C1 segment of cervical spinal cord (tissue), 14 donors: ENCODE data around the gene CD55.
"Not testable (repeated sequence)": the region's sequence is repeated elsewhere in the genome, so short reads cannot be mapped to it uniquely, and the experiment has no call there.

Experiments used
- DNase-seq, 14 donors: peaks; one replicate each; lab custom pipeline; 2025; lab: John Stamatoyannopoulos, UW

CD55 gene

DNA sequence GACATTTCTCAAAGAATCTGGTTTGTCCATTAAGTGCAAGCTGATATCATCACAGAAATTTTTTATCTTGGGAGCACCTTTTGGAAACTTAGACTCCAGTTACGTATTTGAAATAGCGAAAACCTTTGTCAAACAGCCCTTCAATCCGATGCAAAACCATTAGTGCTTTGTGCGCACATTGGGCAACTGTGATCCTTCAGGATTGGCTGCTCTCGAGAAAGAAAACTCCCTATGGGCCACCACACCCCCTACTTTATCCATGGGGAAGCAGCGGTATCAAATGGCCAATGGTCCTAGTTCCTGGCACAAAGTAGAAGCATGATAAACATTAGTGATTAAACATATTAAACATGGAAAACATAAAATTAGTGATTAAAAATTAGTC is 16.0 kb upstream of the CD55 start:
- DNase-seq, result no peak

DNA sequence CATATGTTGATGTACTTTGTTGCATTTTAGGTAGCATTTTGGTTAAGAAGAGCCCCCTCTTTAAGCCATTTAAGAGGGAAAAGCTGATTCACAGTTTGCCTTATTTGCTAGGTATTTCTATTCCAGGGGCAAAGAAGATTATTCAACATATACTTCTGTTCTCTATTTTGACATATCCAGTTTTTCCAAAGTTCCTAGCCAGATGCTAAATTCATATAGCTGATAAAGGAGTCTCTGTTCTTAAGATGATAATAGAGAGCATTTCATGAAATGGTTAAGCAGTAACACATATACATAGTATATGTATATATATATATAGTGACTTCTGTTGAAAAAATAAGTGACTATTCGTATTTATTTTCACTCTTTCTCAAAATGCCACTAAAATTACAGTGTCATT is 15.5 kb upstream of the CD55 start:
- DNase-seq, result no peak

DNA sequence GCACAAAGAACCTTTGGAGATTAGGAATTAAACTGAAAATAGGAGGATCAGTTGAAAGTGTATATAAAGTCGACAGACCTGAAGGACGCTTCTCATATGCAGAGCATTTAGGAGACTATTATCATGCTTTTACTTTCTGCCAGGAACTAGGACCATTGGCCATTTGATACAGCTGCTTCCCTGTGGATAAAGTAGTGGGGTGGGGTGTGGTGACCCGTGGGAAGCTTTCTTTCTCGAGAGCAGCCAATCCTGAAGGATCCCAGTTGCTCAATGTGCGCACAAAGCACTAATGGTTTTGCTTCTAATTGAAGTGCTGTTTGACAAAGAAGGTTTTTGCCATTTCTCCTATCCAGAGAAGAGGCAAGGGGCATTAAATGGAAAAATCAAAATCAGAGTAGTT is 14.9 kb upstream of the CD55 start:
- DNase-seq, result no peak

DNA sequence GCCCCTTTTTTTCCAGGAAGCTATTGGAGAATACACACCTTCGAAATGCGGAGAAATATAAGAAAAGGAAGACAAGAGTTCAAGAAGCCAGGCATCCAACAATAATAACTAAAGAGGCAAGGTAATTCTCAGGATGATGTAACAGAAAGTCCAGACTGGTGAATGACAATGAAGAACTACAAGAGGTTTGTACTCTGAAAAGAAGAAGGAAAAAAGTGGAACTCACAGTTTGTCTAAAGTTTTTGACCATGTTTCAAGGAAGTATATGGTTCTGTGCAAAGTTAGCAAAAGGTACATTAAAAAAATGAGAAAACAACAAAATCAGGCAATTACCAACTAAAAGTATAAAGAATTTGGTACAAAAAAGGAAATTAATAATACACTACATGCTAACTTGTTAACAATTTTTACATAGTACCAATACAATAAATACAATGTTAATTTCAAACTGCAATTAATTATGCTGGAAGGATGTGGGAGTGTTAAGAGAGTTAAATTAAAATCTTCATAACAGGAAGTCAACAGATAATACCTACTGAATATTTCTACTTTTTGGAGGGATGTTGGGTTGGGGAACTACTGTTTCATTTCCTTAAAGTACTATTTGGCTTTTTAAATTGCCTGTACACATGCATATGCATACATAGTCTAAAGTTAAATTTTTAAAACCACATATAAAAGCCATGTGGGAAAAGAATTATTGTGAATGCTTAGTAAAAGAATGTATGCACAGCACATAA is 12.9 kb upstream of the CD55 start:
- DNase-seq, result no peak

DNA sequence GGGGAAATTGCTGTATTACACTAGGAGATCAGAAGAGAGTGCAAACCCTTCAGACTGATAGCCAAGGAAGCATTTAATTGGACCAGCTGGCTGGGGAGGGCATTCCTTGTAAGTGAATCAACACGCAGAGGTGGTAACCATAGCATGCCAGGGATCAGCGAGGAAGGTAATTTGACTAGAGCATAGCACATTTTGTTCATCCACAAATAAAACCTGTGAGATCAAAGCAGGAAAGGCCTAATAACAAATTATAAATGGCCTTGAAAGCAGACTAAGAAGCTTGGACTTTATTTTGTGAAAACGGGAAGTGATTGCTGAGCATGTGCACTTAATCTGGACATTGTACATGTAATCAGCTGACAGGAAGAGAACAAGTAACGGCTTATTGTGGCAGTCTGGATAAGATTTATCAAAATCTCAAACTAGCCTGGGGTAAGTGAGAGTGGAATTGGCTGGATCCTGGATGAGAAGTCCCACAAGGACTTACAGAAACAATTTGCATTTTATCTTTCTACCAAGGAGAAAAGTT is 11.7 kb upstream of the CD55 start:
- peak in 1 of 14 donors; percentile 9 for DNase-seq

DNA sequence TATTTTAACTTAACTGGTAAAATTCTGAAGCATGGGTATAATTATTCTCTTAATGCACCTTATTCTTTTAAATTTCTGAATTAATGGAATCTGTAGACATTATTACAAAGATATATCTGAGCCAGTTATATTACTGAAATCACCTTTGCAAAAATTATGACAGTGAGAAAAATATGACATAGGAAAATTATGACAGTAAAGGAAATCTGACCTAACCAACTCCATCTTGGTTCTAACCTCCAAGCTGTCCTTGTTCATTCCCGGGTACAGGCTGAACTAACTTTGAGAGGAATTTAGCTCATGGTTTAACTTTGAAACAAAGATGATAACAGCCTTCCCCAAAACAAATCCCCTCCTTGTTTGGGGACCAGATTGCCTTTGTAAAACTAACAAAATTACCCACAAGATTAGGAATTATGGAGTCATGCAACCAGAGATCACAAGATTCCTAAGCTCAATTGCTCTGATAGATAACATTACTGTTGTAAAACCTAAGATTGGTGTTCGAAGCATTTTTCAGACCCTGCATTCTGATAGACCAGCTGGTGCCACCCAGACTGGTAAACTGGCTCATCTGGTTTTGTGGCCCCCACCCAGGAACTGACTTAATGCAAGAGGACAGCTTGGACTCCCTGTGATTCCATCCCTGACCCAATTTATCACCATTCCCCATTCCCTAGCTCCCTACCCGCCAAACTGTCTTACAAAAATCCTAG is 9.4 kb upstream of the CD55 start:
- no peak for DNase-seq

DNA sequence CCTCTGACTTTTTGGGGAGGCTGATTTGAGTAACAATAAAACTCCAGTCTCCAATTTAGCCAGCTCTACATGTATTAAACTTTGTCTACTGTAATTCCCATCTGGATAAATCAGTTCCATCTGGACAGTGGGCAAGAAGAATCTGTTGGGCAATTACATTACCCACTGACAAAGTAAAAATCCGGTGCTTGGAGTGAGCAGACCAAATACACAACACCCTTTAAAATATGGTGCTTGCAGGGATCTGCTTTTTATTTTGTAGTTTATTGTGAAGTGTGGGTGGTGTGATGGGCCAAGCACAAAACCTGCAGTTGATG is 8.9 kb upstream of the CD55 start:
- no peak for DNase-seq

DNA sequence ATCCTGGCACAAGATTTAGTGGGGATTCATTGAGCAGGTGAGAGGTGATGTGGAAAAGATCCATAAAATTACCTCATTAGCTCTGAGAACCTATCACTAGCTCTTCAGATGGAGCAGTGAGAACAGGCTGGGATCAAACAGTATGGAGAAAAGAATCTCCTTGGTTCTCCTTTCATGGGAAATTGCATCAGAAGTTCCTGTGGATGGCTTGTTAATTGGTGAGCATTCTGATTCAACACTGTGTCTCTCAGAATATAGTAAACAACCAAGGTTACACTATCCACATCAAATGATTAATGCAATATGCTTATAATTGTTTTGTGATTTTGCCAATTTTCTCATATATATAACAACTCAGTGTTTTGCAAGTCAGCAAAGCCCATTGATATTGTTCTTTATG is 8.3 kb upstream of the CD55 start:
- DNase-seq, result no peak

DNA sequence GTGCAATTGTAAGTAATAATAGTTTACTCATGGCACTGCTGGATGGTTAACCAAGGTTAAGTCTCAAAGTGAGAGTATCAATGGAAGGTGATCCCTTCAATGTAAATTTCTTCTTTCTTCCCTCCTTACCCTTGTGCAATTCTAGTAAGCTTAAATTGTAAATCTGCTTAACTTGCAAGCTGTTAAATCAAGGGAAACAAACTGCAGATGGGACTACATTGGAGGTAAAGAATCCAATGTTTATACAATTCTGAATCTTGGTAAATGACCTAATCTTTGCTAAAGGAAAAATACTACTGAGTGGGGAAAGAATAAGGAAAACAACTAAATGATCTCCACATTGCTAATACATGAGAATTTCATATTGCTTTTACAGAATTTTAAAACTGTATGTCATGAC is 6.7 kb upstream of the CD55 start:
- no peak for DNase-seq

DNA sequence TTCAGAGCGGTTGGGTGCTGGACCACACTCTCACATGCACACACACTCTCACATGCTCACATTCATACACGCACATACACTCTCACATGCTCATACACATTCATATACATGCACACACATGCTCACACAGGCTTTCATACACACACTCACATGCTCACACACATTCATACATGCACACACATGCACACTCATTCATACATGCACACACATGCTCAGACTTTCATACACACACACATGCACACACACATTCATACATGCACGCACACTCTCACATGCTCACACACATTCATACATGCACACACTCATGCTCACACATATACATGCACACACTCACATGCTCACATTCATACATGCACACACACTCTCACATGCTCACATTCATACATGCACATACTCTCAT is 6.0 kb upstream of the CD55 start:
- no peak for DNase-seq

DNA sequence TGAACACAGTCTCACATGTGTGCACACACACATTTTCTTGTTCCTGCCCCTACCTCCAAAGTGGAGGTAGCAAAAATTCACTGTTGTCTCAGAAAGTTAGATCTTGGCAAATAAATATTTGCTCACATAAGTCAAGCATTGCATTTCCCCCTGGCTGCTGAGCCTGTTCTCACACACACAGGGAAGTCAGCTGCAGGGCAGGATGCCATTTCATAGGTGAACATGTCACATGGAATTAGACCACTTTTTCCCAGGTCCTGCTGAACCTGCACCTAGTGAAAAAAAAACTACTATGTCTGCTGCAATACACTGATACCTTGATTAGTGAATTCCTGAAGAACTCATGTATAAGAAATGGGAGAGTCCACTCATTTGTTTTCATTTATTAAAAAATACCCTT is 5.3 kb upstream of the CD55 start:
- no peak for DNase-seq

DNA sequence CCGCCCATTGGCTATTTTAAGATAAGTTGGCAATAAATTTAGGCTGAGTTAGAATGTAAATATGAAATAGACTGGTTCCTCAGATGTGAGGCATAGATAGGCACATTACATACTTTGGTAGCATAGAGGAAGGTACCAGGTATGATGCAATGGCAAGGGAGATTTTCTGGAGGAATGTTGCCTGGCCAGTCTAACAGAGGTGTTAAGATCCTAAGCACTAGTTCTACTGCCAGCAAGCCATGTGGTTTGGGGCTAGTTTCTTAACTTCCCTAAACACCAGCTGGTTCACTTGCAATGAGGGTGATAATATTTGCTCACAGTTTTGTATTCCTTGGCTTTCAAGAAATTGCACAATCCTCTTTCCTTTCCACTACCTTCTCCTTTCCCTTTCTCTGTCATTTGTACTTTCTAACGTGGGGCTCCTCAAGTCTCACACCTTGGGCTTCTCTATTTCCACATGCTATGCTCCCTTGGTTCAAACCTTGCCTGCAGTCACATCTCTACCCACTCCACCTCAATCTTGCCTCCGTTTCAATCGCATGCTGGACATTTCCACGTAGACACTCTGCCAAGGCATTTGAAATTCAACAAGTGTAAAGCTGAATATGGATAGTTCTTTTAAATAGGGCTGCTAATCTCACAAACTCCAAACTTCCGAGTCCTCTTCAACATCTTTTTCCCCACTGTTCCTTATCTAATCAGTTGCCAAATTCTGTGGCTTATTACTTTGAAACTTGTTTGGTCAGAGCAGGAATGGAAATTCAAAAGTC is 4.7 kb upstream of the CD55 start:
- DNase-seq, result peak in 1 of 14 donors; percentile 14

DNA sequence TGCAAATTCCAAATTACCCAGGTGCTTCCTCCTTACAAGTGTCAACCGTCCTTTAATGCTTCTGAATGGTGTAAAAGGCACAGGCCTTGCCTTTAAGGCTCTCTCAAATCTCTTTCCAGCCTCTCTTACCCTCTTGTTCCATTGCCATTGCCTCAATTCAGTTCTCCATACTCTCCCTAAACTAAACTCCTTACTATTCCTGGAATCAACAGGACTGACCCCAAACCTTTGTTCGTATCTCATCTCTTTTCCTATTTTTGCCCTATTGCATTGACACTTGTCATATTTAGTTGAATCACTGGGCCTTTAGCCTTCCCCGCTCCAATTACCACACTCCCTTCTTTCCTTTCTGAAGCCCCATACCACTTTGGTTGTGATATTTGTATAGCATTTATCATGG is 3.9 kb upstream of the CD55 start:
- DNase-seq, result no peak

DNA sequence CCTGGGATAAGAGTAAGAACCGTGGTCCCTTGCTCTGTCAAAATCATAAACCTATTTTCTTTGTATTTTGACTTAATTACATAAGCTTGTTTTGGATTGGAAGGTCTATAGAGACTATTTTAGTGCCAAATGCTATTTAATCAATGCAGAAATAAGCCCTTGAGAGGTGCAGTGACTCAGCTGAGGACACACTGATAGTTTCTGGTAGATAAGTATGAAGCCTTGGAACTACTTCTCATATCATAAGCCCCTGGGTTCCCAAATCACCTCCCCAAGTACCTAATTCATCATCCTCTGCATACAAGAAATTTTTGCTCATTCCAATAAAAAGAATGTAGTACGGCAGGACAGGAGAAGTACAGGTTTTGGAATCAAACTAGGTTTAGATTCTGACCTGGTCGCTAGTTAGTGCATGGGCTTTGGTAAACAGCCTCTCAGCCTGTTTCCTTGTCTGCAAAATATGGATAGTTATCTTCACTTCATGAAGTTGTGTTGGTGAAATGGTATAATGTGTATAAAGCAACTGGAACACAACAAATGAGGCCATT is 3.3 kb upstream of the CD55 start:
- no peak for DNase-seq

DNA sequence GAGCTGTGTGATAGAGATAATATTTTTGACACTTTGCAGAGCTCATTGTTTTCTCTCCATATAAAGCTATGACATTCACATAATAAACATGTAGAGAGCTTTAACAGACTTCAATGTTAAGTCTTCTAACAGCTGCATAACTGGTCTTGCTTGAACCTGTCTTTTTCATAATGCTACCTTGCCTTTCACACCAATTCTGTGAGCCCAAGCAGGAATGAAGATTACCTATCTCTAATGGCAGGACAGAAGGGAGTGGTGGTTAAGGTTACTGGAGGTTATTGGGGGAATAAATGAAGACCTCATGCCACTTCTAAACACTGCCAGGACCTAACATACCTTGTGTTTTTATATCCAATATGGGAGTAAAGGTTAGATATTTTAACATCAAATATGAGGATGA is 2.3 kb upstream of the CD55 start:
- DNase-seq, result no peak

DNA sequence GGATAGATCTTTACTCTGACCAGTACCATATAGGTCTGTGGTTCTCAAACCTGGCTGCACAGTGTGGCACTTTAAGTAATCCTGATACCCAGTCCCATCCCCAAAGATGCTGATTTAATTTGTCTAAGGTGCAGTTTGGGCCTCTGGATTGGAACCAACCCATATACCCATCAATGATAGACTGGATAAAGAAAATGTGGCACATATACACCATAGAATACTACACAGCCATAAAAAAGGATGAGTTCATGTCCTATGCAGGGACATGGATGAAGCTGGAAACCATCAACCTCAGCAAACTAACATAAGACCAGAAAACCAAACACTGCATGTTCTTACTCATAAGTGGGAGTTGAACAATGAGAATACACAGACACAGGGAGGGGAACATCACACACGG is 1.4 kb upstream of the CD55 start:
- not testable (repeated sequence) for DNase-seq

DNA sequence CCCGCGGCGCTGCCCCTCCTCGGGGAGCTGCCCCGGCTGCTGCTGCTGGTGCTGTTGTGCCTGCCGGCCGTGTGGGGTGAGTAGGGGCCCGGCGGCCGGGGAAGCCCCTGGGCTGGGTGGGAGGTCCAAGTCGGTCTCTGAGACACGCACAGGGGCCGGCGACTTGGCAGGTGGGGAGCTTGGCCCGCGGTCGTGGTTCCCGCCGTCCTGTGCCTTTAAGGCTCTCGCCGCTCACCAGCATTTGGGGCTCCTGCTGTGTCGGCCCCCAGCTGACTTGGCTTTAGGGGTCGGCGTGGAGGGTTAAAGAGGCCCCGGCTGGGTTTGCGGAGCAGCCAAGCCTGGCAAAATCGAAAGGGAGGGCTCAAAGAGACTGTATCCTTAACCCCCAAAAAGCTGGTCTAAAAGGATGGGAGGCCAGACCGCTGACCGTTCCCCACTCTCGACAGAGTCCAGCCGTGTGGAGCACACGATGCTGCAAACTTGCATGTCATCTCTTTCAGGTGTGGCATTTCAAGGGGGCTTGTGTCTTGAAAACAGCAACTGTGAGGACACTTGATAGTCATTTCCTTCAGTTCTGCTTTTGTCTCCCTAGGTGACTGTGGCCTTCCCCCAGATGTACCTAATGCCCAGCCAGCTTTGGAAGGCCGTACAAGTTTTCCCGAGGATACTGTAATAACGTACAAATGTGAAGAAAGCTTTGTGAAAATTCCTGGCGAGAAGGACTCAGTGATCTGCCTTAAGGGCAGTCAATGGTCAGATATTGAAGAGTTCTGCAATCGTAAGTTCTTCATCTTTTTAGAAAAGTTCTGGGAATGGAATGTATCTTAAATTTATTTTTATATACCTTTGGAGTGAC is 540 bp downstream of the CD55 start:
- DNase-seq, result peak in 5 of 14 donors; percentile 40 to 74 (median 72)

DNA sequence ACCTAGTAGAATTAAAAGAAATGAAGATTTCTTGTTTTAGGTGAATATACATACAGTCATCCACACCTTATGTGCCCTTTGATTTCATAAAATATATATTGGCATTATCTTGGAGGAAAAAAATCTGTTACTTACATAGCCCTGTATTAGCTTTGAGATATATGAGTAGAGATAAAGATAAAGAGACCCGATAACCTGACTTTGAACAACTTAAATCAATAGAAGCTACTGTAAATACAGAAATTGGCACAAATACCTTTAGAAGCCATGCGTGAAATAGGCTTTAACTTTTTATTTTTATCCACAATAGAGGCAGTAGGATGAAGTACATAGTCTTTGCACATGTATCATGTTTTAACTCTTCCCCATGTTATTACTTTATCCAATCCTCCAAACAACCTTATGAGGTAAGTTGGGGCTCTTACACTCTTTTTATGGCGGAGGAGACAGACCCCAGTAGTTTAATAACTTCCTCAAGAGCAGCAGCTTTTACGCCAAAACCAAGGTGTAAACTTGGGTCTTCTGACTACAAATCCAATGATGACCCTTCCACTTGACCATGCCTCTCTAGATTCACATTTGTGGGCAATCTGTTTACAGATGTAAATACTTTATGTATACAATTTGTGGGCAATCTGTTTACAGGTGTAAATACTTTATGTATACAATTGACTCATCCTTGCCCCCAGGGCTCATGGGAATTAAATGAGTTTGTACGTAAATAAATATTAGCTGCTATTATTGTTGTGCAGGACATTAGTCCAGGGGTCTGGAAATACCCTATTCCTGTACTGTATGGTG is 2.1 kb downstream of the CD55 start:
- no peak for DNase-seq

DNA sequence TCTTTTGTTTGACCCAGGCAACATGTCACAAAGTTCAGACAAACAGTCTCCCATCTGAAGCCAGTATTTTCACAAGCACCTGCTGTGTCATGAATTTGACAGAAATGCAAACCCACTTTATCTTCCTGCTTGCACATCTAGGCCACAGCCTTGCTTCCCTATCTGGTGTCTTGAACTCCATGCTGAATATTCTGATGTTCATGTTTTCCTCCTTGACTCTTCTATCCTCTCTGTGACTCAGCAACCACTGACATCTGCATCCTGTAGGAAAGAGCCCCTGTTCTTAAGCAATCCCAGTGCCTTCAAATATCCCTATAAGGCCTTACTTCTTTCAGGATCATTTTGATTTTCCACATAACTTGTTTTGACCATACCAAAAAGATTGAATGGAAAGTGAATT is 6.5 kb downstream of the CD55 start:
- no peak for DNase-seq

DNA sequence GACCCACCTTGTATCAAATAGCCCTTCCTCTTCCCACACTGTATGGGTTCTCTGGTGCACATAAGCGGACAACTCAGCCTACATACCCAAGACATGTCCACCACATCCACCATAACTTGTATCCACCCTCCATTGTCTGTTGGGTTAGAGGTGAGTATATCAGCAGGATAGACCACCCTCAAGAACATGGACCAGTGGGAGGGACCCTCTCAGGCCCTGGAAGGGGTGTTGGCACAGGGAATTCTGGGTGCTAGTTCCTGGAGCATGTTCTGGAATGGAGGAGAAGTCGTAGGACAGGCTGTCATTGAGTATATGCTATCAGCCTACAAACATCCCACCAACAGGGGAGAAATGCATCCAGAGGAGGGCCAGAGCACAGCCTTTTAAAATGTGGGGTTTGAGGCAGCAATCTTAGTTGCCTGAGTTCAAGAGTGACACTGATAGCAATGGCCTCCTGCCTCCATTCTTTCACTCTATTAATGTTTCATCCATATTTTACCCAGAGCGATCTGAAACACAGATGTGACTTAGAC is 7.5 kb downstream of the CD55 start:
- no peak for DNase-seq
